Stimulated activated CD8-positive, alpha-beta memory T cell treated with anti-CD3 and anti-CD28 coated beads, Interleukin-15, amount 100 ng/mL, for 48 hours (primary cell): Measurements from ENCODE around the gene ATG2B.
"Not testable (repeated sequence)": the region's sequence is repeated elsewhere in the genome, so short reads cannot be mapped to it uniquely, and the experiment has no call there.

ENCODE experiments used
- DNase-seq, 2 donors: peaks; one replicate each; pipeline ENCODE4 v3.0.0-alpha.2; 2020; ENCODE audit warnings: low read depth in 2 of 2

ATG2B gene

DNA sequence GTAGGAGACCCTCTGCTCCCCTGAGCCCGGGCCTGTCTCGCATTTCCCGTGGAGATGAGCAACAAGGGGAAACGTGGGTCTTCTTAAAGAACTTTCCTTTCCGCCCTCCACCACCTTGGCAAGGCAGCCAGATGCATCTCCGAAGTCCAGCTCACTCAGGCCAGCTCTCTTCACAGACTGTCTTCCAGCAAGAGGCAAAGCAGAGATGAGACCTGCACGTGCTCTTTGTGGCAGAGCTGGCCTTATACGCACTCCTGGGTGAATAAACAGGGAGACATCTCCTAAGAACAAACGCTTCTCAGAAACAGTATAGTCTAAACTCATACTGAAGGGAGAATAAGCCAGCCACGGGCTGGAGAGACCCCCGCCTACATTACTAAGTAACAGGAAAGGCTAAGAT lies 108.5 kb downstream of the ATG2B start:
- no peak for DNase-seq

DNA sequence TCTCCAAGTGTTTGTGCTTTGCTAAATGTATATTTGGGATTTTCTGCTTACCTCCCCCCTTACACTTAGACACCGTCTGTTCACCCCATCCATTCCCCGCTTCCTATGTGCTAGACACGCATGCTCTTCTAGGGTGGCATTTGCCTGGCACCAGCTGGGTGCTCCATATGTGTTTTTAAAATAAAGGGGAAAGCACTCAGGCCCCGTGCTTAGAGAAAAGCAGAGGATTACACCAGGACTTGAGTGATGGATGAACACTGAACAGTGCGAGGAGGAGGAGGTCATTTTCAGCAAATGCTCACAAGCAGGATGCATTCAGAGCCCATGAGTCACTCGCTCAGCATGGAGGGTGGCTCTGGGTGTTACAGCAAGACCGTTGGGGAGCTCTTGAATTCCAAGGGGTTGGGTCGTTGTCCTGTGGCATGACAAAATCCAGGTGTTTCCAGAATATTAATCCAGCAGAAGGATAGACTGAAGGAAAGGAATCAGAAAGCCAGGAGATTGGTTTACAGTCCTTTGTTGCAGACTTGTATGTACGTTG lies 110.1 kb downstream of the ATG2B start:
- DNase-seq, result no peak

DNA sequence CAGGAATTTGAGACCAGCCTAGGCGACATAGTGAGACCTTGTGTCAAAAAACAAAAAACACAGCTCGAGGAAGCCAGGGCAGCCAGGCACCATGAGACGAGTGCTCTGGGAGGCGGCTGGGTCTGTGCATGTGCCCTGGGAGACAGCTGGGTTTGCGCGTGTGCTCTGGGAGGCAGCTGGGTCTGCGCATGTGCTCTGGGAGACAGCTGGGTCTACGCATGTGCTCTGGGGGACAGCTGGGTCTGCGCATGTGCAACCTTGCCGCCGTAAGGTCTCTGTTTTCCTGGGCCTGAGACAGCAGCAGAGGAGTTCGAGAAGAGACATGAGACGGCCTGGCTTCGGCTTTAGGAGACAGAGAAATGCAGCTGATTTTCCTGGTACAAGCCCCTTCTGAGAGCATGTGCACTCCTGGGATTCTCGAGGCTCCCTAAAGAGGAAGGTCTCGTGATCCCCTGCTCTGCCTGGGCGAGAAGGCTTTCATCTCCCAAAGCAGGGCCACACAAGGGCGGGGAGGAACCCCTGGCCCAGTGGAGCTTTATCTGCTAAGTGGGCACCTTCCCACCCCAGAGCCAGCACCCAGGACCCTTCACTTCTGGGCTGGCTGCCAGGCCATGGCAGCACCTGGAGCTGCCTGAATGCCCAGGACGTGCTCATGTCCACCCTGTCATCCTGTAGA lies 110.7 kb downstream of the ATG2B start:
- DNase-seq, result no peak

DNA sequence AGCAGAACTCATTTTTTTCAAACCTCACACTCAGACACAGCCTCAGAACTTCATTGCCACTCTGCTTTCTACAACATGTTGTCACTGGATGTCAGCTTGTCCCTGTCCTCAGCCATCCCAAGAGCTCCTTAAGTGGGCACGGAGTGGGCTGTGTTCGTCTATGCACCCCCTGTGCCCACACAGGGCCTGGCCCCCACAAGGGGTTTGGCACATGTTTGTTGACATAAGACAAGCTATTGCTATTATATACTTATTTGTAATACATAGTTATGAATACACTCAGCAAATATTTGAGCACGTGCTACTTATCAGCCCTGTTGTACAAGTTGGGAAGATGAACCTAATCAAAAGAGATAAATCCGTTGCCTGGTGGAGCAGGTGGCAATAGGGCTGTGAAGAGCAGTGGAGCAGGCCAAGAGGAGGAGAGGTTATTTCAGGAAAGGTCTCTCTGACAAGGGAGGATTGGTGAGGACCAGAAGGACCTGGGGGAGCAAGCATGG lies 111.4 kb downstream of the ATG2B start:
- no peak for DNase-seq

DNA sequence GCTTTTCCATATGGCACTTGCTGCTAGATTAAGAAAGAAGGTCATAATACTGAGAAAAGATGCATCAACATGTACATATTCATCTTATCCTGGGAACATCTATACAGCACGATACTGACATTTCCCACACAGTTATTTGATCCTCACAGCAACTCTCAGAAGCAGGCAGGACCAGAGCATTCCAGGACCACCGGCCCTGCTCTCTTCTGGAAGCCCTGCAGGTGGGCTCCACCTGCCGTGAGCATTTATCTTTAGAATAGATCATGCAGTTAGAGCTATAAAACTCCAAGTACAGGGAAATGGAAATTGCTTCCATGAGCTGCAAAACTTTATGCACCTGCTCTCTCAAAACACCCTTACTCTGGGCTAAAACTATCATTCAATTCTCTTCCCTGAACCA lies 112.7 kb downstream of the ATG2B start:
- no peak for DNase-seq

DNA sequence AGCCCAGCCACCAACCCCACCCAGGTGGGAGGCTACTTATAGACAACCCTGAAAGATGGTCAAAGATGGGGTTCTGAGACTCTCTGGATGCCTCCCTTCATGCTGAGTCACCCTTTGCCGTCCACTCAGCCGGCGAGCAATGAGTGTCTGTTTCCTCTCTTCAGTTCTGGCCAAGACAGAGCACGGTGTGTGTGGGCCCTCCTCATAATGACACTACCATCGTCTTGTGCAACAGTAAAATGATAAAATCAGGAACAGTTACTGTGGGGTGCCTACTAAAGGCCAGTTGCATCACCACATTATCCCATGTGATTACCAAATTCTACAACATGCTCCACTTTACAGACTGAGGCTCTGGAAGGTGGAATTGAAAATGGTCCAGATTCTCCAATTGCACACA lies 114.1 kb downstream of the ATG2B start:
- DNase-seq, result no peak

DNA sequence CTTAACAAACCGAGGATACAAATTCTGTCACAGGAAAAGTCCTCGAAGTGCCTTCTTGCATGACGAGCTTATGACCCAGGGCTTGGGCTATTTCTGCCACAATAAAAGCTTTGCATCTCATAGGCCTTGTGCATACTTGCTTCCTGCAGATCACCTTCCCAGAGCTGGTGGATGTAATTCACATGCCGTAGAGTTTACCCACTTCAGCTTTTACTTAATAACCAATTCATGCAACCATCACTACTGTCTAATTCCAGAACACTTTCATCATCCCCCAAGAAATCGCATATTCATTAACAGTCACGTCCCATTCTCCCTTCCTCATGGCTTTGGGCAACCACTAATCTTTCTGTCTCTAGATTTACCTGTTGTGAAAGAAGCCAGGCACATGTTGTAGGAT lies 116.1 kb downstream of the ATG2B start:
- DNase-seq, result no peak

DNA sequence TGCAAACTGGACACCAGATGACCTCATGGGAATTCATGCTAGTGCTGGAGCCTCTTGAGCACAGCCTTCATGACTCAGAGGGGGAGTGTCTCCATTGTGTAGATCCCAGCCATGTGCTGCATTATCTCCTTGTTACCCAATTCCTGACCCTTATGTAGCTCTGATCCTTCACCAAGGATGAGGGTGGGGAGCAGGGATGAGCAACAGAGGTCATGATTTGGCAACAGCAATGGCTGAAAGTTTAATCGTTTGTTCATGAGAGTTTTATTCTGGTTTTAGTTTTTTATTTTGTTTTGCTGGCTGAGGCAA lies 116.6 kb downstream of the ATG2B start:
- DNase-seq, result no peak

DNA sequence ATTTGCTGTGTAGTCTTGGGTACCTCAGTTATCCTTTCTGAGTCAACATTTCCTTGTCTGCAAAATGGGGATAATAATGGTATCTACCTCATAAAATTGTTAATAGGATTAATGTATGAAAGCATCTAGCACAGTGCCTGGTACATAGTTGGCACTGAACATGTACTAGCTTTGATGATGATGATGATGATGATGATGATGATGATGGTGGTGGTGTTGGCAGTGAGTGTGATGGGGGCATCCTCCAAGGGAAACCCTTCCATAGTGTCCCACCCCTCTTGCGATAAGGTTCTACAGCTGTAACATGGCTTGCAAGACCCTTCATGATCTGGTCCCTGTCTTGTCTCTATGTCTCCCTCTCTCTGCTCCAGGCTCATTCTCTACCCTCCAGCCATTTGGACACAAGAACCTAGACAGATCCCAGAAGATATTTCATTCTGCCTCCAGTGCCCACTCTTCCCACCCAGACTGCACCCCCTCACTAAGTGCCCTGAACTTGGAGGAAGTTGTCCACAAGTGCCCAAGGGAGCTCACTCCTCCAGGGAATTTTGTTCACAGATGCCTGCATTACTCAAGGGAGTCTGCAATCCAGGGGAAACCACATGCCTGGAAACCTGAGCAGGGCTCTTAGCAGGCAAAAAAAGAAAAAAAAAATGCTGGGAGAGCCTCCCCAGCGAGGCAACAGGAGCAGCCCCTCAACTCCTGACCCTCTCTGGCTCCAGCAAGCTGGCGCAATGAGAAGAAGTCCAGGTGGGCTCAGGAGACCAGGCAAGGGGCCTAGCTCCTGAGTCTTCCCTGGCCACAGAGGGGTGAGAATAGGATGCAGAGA lies 117.2 kb downstream of the ATG2B start:
- DNase-seq, result no peak

DNA sequence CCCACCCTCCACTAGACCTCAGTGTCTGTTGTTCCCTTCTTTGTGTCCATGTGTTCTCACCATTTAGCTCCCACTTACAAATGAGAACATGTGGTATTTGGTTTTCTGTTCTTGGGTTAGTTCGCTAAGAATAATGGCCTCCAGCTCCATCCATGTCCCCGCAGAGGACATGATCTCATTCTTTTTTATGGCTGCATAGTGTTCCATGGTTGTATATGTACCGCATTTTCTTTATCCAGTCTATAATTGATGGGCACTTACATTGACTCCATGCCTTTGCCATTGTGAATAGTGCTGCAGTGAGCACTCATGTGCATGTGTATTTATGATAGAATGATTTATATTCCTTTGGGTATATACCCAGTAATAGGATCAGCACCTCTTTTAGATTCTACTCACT lies 118.1 kb downstream of the ATG2B start:
- DNase-seq, result not testable (repeated sequence)

DNA sequence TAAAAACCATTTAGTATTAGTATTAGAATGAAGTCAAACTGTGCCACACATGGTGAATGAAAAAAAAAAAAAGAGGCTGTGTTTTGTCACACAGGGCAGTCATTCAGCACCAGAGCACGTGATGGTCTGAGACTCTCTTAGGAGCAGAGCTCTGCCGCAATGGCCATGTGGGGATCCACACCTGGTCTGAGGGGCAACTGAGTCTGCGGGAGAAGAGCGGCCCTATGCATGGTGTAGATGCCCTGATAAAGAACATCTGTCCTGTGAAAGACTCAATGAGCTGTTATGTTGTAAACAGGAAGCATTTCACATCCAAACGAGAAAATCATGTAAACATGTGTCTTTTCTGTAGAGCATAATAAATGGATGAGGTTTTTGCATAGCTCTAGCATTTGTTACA lies 119.4 kb downstream of the ATG2B start:
- no peak for DNase-seq

DNA sequence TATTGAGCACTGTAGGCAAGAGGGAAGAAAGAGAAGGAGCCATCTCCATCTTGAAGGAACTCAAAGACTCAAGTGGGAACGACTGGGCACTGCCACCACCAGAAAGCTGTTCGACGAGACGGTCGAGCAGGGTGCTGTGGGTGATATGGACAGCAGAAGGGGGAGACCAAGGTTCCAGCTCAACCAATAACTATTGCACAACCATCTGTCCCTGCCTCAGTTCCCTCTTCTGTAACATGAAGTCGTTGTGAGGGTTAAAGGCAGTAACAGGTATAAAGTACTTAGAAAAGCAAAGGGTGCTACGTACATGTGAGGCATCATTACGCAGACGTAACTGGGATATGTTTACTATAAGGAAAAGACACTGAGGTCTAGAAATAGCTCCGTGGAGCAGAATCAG lies 121.0 kb downstream of the ATG2B start:
- DNase-seq, result no peak

DNA sequence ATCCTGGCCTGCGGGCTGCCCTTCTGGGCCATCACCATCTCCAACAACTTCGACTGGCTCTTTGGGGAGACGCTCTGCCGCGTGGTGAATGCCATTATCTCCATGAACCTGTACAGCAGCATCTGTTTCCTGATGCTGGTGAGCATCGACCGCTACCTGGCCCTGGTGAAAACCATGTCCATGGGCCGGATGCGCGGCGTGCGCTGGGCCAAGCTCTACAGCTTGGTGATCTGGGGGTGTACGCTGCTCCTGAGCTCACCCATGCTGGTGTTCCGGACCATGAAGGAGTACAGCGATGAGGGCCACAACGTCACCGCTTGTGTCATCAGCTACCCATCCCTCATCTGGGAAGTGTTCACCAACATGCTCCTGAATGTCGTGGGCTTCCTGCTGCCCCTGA lies 122.5 kb downstream of the ATG2B start:
- no peak for DNase-seq

DNA sequence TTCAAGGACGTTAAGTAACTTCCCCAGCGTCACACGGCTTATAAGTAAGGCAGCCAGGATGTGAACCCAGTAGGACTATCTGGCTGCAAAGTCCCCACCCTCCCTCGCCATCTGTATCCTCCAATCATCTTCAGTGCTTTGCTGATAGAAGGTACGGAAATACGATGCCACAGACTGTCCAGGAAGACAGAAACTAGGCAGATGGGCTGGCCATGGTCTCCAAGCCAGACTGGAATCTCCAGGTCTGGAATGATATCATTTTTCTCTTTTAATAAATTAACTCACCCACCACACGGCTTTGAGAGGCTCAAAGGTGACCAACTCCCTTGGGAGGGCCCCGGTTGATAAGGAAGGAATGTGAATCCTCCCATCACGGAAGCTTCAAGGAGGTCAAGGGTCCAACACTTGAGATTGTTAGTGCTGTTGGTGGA lies 123.4 kb downstream of the ATG2B start:
- no peak for DNase-seq

DNA sequence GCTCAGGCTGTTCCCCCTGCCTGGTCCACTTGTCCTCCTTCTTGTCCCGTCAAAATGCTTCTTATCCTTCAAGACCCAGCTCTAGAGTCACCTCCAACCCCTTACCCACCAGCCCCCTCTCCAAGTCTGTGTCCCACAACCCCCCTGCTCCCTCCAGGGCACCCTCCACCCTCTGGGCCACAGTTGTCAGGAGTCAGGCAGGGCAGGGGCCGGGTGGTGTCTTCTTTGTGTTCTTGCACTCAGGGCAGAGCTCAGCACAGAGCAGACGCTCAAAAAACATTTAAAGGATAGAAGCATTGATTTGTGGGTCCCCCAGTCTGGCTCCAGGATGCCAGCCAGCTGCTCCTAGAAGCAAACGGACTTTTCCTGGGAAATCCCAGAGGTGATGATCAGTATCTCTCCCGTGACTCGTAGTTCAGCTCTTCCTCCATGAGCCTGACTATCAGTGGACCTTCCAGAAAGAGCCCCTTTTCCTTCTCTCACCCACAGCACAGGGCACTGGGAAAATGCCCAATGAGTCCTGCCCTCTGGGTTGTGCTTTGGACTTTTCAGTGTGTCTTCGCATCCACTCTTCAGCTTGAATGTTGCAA lies 124.4 kb downstream of the ATG2B start:
- DNase-seq, result no peak

DNA sequence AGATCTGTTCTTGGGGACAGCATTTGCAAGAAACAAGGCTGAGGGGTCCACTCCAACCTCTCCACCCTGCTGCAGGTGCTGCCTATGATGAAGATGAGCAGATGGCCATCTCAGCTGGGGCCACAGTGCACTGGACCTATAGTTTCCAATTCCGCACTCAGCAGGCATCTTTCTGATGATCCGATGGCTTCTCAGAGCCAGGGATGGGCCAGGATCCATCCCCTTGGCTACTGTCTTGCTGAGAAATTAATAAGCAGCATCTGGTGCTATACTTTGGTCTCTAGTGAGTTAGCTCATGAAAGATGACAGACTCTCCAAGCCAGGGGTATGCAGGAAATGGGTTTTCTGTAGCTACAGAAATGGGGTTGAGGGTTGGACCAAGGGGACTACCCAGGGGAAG lies 125.5 kb downstream of the ATG2B start:
- DNase-seq, result no peak

DNA sequence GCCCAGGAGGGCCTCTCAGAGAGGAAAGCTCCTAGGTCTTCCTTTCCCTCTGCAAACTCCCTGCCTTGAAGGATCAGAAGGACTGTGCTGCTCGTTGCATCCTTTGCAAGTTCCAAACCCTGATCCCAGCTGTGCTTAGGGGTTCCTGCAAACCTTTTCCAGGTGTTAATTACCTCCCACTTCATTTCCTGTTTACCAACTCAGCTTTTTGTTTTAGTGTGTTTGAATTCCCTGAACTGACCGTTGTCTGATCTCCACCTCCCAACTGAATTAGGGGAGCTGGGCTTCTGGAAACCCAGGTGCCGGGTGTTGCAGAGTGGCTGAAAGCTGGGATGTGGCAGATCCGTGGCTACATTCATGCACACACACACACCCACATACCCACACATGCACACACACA lies 127.7 kb downstream of the ATG2B start:
- DNase-seq, result no peak

DNA sequence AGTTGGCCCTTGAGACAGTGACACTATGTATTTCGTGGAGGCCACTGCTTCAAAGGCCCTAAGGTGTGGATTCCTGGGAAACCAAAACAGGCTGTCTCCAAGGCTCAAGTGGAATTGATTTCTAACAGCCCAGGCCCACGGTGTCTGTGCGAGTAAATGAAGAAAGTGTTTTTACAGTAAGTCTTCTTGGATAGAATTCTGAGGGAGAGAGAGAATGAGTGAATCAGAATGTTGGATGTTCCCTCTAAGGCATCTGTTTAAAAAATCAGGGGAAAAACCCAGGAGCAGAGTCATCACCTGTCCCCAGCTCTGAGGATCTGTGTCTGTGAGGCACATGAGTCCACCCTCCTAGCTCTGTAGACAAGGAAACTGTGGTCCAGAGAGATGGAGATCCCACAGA lies 129.5 kb downstream of the ATG2B start:
- DNase-seq, result no peak

DNA sequence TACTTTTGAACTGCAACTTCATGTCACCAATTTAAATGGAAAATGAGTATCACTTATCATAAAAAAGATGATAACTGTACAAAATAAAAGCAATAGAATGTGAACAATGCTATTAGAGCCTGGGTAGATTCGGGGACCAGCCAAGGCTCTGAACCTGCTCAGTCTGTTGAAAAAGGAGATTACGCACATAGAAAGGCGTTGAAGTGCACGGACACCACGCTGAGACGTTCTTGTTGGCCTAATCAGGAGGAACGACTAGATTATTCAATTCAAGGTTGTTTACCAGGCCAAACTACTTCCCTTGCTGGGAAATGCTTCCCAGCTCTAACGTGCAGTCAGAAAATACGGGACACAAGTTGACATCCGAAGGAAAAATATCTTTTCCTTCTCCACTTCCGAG lies 130.6 kb downstream of the ATG2B start:
- DNase-seq, result no peak

DNA sequence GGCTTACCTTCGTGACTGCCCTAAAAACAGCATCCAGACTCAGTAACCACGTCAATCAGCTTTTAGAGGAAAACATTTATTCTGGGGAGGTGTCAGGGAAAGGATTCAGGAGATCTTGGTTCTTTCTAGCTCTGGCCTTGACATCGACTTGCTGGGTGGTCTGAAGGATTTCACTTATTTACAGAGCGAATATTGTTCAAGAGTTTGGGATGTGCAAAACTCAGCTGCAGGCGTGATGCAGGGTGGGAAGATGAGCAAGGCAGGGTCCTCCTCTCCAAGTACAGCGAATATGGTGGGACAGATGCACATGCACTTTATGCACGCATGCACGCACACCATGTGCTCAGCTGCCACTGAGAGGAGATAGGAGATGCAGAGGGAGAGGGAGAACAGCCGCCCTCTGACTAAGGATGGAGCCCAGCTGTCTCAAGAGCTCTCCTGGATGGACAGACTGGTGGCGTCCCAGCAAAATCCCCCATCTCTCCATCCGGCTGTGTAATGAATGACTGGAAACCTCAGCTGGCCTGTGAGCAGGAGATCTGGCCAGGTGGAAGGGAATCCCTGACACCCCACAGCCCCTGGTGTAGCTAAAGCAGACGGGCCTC lies 131.5 kb downstream of the ATG2B start:
- no peak for DNase-seq

DNA sequence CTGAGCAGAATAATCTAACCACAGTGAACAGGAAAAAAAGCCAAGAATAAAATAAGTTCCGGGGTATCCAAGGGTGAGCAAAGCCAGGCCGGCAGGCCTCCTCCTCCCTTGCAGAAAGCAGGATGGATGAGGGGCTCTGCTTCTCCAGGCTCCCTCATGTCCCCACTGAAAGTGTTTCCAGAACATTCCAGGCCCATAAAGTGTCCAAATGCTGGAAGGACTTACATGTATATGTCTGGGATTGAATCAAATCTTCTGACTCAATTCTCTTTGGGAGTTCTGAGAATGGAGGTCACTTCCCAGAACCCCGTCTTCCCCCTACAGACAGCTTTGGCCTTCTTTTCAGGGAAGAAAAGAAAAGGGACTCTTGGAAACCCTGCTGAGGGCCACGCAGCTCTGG lies 132.1 kb downstream of the ATG2B start:
- no peak for DNase-seq

DNA sequence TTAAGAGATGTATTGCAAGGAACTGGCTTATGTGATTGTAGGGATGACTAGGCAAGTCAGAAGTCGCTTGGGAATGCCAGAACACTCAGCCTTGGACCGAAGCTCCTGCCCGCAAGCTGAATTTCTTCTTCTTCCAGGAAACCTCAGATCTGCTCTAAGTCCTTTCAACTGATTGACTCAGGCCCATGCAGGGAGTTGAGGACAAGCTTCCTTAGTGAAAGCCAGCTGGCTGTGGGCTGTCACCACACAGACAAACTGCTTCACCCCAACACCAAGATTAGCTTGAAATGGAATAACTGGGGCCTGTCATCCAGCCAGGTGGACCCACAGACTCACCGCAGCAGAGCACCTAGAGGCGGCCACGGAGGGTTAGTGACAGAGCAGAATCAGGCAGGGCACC lies 133.8 kb downstream of the ATG2B start:
- no peak for DNase-seq
